ENCODE results near the gene FAM107A. TPM values are rescaled to one million over a fixed set of nuclear protein-coding genes. Genes with fewer than 3 reads are reported as not detected.
"Not testable (repeated sequence)": the region's sequence is repeated elsewhere in the genome, so short reads cannot be mapped to it uniquely, and the experiment has no call there.

FAM107A gene
- total RNA-seq, 1 experiment from 2014 or later, result 0.02 TPM

- no peak for DNase-seq (ENCODE audit: low read depth)
These were observed 39.5 kb downstream of the FAM107A start for GRCh38 chr3:58537412-58538301.

GRCh38 chr3:58536501-58537411 is 40.4 kb downstream of the FAM107A start, which contains the start of gene ACOX2:
Gene ACOX2 (minus strand): TSS chr3:58537190. CDS start chr3:58535106, 2,084 bp downstream.
- DNase-seq (ENCODE audit: low read depth), result no peak

- peak; percentile 59 for DNase-seq (ENCODE audit: low read depth)
These were observed 41.4 kb downstream of the FAM107A start for GRCh38 chr3:58535531-58536500.

GRCh38 chr3:58534592-58535494 is 42.3 kb downstream of the FAM107A start:
- no peak for DNase-seq (ENCODE audit: low read depth)

GRCh38 chr3:58532794-58533220 is 44.4 kb downstream of the FAM107A start:
- peak; percentile 74 for DNase-seq (ENCODE audit: low read depth)

- peak; percentile 37 for DNase-seq (ENCODE audit: low read depth)
These were observed 45.2 kb downstream of the FAM107A start for GRCh38 chr3:58531956-58532355.

GRCh38 chr3:58531555-58531954 is 45.6 kb downstream of the FAM107A start:
- no peak for DNase-seq (ENCODE audit: low read depth)

GRCh38 chr3:58530354-58530865 is 46.8 kb downstream of the FAM107A start:
- no peak for DNase-seq (ENCODE audit: low read depth)

- DNase-seq (ENCODE audit: low read depth), result no peak
These were observed 47.5 kb downstream of the FAM107A start for GRCh38 chr3:58529516-58530353.

- peak; percentile 69 for DNase-seq (ENCODE audit: low read depth)
These were observed 48.6 kb downstream of the FAM107A start for GRCh38 chr3:58528629-58529028.

GRCh38 chr3:58527440-58527839 is 49.8 kb downstream of the FAM107A start:
- DNase-seq (ENCODE audit: low read depth), result not testable (repeated sequence)

- DNase-seq (ENCODE audit: low read depth), result peak; percentile 98
These were observed 50.7 kb downstream of the FAM107A start for GRCh38 chr3:58526515-58526957.

- DNase-seq (ENCODE audit: low read depth), result no peak
These were observed 52.8 kb downstream of the FAM107A start for GRCh38 chr3:58524326-58524888.

GRCh38 chr3:58522759-58523425 is 54.3 kb downstream of the FAM107A start:
- no peak for DNase-seq (ENCODE audit: low read depth)

- no peak for DNase-seq (ENCODE audit: low read depth)
These were observed 55.1 kb downstream of the FAM107A start for GRCh38 chr3:58521917-58522631.

GRCh38 chr3:58521336-58521670 is 55.9 kb downstream of the FAM107A start:
- DNase-seq (ENCODE audit: low read depth), result no peak
